Fibroblast of lung (primary cell): ENCODE measurements around the gene NFYC. TPM values are rescaled to one million over a fixed set of nuclear protein-coding genes. Genes with fewer than 3 reads are reported as not detected.
A peak's percentile ranks its signal among the peaks of the same experiment; 100 is the strongest.

ENCODE experiments used
- DNase-seq, 2 donors: peaks; one replicate each; pipeline versions ENCODE4 v3.0.0 to v3.0.0-alpha.2; 2010; ENCODE audit warnings: low read depth in 2 of 2
- H2AFZ ChIP-seq: 2 replicates; pipeline ENCODE4 v1.5.1; 2012; ENCODE audit warnings: low read length, control low read depth, inconsistent platforms
- H3K27ac ChIP-seq: 2 replicates; pipeline ENCODE4 v1.5.1; 2011; ENCODE audit warnings: low read length, control low read depth; ENCODE audit not compliant: insufficient read depth
- H3K27me3 ChIP-seq: 2 replicates; pipeline ENCODE4 v1.5.1; 2011; ENCODE audit warnings: mild to moderate bottlenecking, low read length; ENCODE audit not compliant: control insufficient read depth, insufficient read depth
- H3K36me3 ChIP-seq: 2 replicates; pipeline ENCODE4 v1.5.1; 2011; ENCODE audit warnings: low read length; ENCODE audit not compliant: control insufficient read depth, insufficient read depth
- H3K4me1 ChIP-seq: 2 replicates; pipeline ENCODE4 v1.5.1; 2011; ENCODE audit warnings: low read length; ENCODE audit not compliant: control insufficient read depth, insufficient read depth; ENCODE audit errors: extremely low read depth
- H3K4me2 ChIP-seq: 2 replicates; pipeline ENCODE4 v1.5.1; 2011; ENCODE audit warnings: low read length, control low read depth; ENCODE audit not compliant: insufficient read depth; ENCODE audit errors: extremely low read depth
- H3K4me3 ChIP-seq, 4 experiments: fragments of 200-600 bp in 1 of 4; sonication (generic) in 1 of 4; replicated peaks in 1 of 4; 2 replicates each; pipeline ENCODE4 v1.5.1; 2011 to 2016; ENCODE audit warnings: low read length in 4 of 4, low read depth in 3 of 4, mild to moderate bottlenecking in 3 of 4, control low read depth in 2 of 4, inconsistent platforms in 1 of 4, mixed read lengths in 1 of 4; ENCODE audit not compliant: insufficient read depth in 1 of 4; ENCODE audit errors: control extremely low read depth in 1 of 4
- H3K79me2 ChIP-seq: 2 replicates; pipeline ENCODE4 v1.5.1; 2012; ENCODE audit warnings: mild to moderate bottlenecking, low read length, inconsistent platforms; ENCODE audit not compliant: control insufficient read depth, insufficient read depth
- H3K9ac ChIP-seq: 2 replicates; pipeline ENCODE4 v1.5.1; 2011; ENCODE audit warnings: mild to moderate bottlenecking, low read length, control low read depth; ENCODE audit not compliant: insufficient read depth
- H3K9me3 ChIP-seq: 2 replicates; pipeline ENCODE4 v1.5.1; 2012; ENCODE audit warnings: low read depth, low read length; ENCODE audit not compliant: control insufficient read depth, insufficient read depth
- H4K20me1 ChIP-seq: 2 replicates; pipeline ENCODE4 v1.5.1; 2011; ENCODE audit warnings: low read length; ENCODE audit not compliant: control insufficient read depth, insufficient read depth; ENCODE audit errors: extremely low read depth
- EZH2 ChIP-seq: IDR thresholded peaks from 2 replicates; pipeline ENCODE4 v1.5.1; 2012; ENCODE audit warnings: low read length, control low read depth, mild to moderate bottlenecking; ENCODE audit errors: missing control alignments
- polyA minus RNA-seq: library from RNA; depleted of rRNA, polyadenylated mRNA; stranded (reverse); fragments of >200 nt; gene quantifications from 2 replicates; pipeline ENCODE4 v1.2.3, GENCODE V29; 2011; ENCODE audit warnings: low replicate concordance
- polyA plus RNA-seq, 2 donors: library from polyadenylated mRNA; depleted of rRNA in 1 of 2; stranded (reverse) in 1 of 2; unstranded in 1 of 2; fragments of >200 nt; gene quantifications; 2 replicates each; pipeline ENCODE4 v1.2.1, GENCODE V29; 2011 to 2012; ENCODE audit warnings: missing spikeins in 1 of 2
- total RNA-seq: library from RNA; depleted of rRNA; stranded (reverse); fragments of >200 nt; gene quantifications from 2 replicates; pipeline ENCODE4 v1.2.1, GENCODE V29; 2014
- TF ChIP-seq, protein P1 (sequence below), 2 donors: IDR thresholded peaks in 1 of 2; conservative IDR thresholded peaks in 1 of 2; 1 replicate in 1 of 2; 2 replicates in 1 of 2; pipeline ENCODE4 v1.5.1; 2011 to 2012; ENCODE audit warnings: low read length in 2 of 2, control low read depth in 1 of 2, inconsistent platforms in 1 of 2, low read depth in 1 of 2, mild to moderate bottlenecking in 1 of 2

The NFYC gene
- total RNA-seq (17.5 and 23.8 TPM in 2 replicates), polyA plus RNA-seq (31.0 and 48.2 TPM in 2 replicates), polyA minus RNA-seq (24.9 and 44.5 TPM in 2 replicates)
- 20.3 and 30.2 TPM in 2 replicates for polyA plus RNA-seq (2012)

DNA sequence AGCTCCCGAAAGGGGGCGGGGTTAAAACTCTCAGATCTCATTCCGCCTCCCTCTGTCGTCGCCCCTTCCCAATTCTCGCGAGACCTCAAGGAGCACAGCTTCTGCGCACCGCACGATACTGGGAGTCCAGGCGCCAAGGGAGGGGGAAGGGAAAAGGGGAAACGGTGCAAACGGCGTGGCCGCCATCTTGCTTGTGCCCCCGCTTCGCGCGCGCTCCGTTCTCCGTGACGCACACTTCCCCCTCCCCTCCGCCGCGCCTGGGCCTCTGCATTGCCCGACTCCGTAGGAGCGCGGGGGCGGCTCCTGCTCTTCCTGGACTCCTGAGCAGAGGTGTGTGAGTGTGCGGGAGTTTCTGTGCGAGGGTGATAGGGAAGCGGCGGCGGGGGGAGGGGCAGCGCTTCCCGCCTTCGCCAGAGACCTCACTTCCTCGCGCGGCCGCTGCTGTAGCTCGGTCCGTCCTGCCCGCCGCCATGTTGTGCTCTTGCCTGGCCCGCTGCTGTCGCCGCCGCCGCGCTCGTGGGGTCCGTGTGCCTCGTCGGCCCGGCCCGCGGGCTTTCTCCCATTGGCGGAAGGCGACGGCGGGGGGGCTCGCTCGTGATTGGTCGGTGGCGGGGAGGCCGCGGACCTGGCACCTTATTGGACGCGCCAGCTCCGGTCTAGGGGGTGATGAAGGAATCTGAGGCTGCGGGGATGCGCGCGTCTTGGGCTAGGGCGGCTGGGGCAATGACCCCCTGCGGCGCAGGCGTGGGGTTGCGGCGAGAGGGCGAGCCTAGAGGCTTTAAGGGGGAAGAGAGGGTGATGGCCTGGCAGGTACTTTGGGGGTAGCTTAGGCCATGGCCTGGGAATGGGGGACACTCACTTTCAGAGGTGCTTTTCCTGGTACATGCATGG lies at the start of gene NFYC:
NFYC (plus strand) TSS at position 167 of the 891 bp plus-strand sequence. CDS start 47,140 bp downstream, outside the sequence.
- Histone ChIP-seq H3K4me2 (peak within 1 kb of the TSS; percentile 99), H3K27ac (peak within 1 kb of the TSS; percentile 98), H4K20me1 (no peaks in the 10 kb centered on the region), H3K9ac (peak within 1 kb of the TSS; percentile 98), H3K4me3 (peak within 1 kb of the TSS; percentile 82 to 96 (median 90)), H3K36me3 (no peaks in the 10 kb centered on the region), H3K4me1 (peaks cover 2% of the 10 kb centered on the region), H3K27me3 (no peaks in the 10 kb centered on the region), H2AFZ (peak within 1 kb of the TSS; percentile 89), H3K79me2 (peaks cover 45% of the 10 kb centered on the region), H3K9me3 (no peaks in the 10 kb centered on the region)
- DNase-seq, result peak; percentile 94 to 99
- no peak for TF ChIP-seq EZH2
- TF ChIP-seq, protein P1, sequence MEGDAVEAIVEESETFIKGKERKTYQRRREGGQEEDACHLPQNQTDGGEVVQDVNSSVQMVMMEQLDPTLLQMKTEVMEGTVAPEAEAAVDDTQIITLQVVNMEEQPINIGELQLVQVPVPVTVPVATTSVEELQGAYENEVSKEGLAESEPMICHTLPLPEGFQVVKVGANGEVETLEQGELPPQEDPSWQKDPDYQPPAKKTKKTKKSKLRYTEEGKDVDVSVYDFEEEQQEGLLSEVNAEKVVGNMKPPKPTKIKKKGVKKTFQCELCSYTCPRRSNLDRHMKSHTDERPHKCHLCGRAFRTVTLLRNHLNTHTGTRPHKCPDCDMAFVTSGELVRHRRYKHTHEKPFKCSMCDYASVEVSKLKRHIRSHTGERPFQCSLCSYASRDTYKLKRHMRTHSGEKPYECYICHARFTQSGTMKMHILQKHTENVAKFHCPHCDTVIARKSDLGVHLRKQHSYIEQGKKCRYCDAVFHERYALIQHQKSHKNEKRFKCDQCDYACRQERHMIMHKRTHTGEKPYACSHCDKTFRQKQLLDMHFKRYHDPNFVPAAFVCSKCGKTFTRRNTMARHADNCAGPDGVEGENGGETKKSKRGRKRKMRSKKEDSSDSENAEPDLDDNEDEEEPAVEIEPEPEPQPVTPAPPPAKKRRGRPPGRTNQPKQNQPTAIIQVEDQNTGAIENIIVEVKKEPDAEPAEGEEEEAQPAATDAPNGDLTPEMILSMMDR (conservative IDR thresholded peaks at IDR 0.05 in 1 of 2, IDR thresholded peaks at IDR 0.05 in 1 of 2; ENCODE audit: low read depth in 1 of 2, low read length in 2 of 2), result no peak

DNA sequence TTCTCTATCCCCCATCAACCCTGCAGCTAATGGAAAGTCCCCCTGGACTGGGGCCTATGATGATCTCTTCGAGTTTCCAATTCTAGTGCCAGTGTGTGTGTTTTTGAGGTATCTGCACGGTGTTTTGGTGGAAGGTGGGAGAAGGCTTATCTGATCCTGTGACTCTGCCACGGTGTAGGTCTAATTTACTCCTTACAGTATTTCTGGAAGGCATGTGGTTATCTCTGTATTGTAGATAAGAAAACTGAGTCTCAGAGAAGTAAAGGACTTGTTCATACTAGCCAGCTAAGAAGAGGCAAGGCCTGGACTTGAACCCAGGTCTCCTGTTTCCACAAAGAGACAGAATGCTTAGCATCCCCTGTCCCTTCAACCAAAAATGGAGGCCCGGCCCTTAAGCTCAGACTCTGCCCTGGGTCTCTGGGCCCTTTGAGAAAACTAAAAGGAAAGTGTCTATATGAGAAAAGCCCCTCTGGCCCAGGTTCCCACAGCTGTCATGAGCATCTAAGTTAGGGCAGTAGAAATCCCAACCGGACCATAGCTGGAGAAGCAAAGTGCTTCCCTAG lies 46.3 kb upstream of the NFYC start:
- Histone ChIP-seq H3K27me3 (peaks cover 3% of the 10 kb centered on the region), H2AFZ (no peak overlapping the region), H3K4me2 (no peak overlapping the region), H3K36me3 (no peaks in the 10 kb centered on the region), H3K9ac (no peak overlapping the region), H3K4me1 (no peaks in the 10 kb centered on the region), H3K9me3 (no peaks in the 10 kb centered on the region), H3K27ac (no peak overlapping the region), H4K20me1 (no peaks in the 10 kb centered on the region), H3K4me3 (no peak overlapping the region), H3K79me2 (no peaks in the 10 kb centered on the region)
- no peak for DNase-seq
- TF ChIP-seq, protein P1 (conservative IDR thresholded peaks at IDR 0.05 in 1 of 2, IDR thresholded peaks at IDR 0.05 in 1 of 2; ENCODE audit: low read depth in 1 of 2, low read length in 2 of 2), result no peak
- TF ChIP-seq EZH2, result no peak

DNA sequence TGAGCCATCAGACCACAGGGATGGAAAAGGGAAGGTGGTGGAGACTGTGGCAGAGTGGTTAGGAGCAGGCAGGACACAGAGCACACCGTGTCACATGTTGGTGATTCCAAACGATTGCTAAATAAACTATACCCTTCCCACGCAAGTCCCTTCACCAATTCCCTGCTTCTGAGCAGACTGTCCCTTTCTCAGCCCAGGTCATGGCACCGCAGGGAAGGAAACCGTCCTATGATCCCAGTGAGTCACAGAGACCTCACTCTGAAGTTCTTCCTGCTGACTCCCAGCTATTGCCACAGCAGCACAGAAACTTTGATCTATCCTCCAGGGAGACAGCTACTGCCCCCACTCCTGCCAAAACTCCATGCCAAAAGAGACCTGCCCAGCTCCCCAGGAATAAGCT lies 45.2 kb upstream of the NFYC start:
- H3K36me3 ChIP-seq, result no peaks in the 10 kb centered on the region
- no peaks in the 10 kb centered on the region for H4K20me1 ChIP-seq
- H3K27me3 ChIP-seq, result peaks cover 3% of the 10 kb centered on the region
- TF ChIP-seq, protein P1 (conservative IDR thresholded peaks at IDR 0.05 in 1 of 2, IDR thresholded peaks at IDR 0.05 in 1 of 2; ENCODE audit: low read depth in 1 of 2, low read length in 2 of 2), result no peak
- TF ChIP-seq EZH2, result no peak
- H3K4me1 ChIP-seq, result no peaks in the 10 kb centered on the region
- no peak overlapping the region for H3K4me2 ChIP-seq
- no peak overlapping the region for H3K27ac ChIP-seq
- no peak for DNase-seq
- no peak overlapping the region for H2AFZ ChIP-seq
- no peak overlapping the region for H3K9ac ChIP-seq
- no peaks in the 10 kb centered on the region for H3K79me2 ChIP-seq
- no peaks in the 10 kb centered on the region for H3K9me3 ChIP-seq
- H3K4me3 ChIP-seq, result no peak overlapping the region
